ENCODE data around the gene TMEM232.

DNA sequence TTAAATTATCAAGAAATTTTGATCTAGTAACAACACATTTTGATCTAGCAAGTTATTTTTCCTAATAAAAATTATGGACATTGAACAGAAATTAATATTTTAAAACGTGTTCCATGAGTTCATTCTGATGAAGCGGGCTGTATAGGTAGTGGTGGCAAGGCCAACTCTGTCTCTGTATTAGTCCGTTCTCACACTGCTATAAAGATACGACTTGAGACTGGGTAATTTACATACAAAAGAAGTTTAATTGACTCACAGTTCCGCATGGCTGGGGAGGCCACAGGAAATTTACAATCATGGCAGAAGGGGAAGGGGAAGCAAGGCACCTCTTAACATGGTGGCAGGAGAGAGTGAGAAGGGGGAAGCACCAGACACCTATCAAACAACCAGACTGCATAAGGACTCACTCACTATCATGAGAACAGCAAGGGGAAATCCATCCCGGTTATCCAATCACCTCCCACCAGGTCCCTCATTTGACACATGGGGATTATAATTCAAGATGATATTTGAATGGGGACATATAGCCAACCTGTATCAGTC, 61.2 kb downstream of the TMEM232 start:
- TF ChIP-seq, protein P1, sequence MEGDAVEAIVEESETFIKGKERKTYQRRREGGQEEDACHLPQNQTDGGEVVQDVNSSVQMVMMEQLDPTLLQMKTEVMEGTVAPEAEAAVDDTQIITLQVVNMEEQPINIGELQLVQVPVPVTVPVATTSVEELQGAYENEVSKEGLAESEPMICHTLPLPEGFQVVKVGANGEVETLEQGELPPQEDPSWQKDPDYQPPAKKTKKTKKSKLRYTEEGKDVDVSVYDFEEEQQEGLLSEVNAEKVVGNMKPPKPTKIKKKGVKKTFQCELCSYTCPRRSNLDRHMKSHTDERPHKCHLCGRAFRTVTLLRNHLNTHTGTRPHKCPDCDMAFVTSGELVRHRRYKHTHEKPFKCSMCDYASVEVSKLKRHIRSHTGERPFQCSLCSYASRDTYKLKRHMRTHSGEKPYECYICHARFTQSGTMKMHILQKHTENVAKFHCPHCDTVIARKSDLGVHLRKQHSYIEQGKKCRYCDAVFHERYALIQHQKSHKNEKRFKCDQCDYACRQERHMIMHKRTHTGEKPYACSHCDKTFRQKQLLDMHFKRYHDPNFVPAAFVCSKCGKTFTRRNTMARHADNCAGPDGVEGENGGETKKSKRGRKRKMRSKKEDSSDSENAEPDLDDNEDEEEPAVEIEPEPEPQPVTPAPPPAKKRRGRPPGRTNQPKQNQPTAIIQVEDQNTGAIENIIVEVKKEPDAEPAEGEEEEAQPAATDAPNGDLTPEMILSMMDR (IDR thresholded peaks at IDR 0.05): no peak
- no peak for TF ChIP-seq POLR2A (IDR thresholded peaks at IDR 0.05)

Measured in thyroid gland (tissue), 4 donors.